HG03025 (cell line): ENCODE data around the gene NDUFS8.

Source experiments
- ATAC-seq: cut with Tn5 transposase; IDR thresholded peaks from one replicate; pipeline ENCODE4 v1.9.1; 2021; ENCODE audit warnings: mild to moderate bottlenecking, moderate library complexity; ENCODE audit not compliant: unreplicated experiment, low FRiP score

Gene NDUFS8

GRCh38 chr11:68035266-68035876 is 4.9 kb downstream of the NDUFS8 start:
- ATAC-seq, result no peak

DNA sequence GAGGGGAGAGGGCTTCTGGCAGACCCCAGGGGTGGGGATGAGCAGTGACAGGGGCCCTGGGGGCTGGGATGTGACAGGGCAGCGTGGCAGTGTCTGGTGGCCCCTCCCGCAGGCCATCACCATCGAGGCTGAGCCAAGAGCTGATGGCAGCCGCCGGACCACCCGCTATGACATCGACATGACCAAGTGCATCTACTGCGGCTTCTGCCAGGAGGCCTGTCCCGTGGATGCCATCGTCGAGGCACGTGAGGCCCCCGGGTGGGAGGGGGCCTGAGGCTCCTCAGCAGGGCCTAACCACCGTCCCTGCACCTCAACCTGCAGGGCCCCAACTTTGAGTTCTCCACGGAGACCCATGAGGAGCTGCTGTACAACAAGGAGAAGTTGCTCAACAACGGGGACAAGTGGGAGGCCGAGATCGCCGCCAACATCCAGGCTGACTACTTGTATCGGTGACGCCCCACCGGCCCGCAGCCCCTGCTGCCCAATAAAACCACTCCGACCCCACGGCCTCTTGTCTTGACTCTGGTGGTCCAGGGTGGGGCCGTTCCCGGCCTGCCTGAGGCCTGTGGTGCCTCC is 5.7 kb downstream of the NDUFS8 start:
- no peak for ATAC-seq

- no peak for ATAC-seq
Measured at GRCh38 chr11:68036717-68037239, 6.3 kb downstream of the NDUFS8 start.

GRCh38 chr11:68037411-68038225 is 7.1 kb downstream of the NDUFS8 start:
- ATAC-seq, result no peak

DNA sequence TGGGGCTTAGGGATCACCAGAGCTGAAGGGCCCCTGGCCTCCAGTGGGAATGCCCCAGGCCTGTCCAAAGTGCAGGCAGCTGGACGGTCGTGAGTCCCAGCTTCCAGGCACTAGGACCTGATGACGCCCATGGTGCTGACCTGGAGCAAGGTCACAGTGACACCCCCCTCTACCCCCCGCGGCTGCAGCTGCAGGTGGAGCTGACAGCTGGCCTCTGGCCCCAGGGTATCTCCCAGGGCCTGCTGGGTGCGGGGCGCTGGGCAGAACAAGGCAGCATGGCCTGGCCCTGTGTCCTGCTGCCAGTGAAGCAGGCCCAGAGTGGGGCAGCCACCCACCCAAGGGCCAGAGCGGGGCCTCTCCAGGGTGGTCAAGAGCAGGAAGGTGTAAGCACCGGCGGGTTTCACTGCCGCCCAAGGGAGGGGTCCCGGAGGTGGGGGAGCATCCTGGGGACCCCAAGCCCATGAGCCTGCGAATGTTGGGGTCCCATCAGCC is 7.8 kb downstream of the NDUFS8 start:
- no peak for ATAC-seq

- ATAC-seq, result no peak
Measured at GRCh38 chr11:68038718-68039525, 8.4 kb downstream of the NDUFS8 start, which contains the start of gene TCIRG1. Gene TCIRG1 (plus strand): TSS chr11:68039025. CDS start chr11:68041272, 2,247 bp downstream.

DNA sequence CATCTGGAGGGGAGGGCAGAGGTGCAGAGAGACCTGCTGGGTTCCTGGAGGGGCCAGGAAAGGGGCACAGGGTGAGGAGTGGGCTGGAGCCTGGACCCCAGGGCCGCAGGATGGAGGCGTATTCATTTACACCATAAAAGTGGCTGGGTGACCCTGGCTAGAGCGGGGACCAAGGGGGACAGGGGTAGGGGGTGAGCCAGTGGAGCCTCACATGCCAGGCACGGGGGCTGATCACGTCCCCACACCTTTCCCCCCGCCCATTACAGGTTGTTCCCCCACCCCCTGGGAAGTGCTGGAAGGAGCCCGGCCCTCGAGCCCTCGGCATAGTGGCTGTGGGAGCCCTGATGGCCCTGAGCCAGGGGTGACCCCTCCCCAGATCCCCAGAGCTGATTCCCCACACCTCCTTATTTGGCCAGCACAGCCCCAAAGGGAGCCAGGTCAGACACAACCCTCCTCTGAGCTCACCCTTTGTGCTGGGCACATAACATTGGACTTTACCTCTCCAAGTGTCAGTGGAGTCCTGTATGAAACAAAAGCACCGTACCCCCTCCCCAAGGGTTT is 9.1 kb downstream of the NDUFS8 start:
- ATAC-seq, result no peak

GRCh38 chr11:68040101-68040956 is 9.8 kb downstream of the NDUFS8 start:
- no peak for ATAC-seq

DNA sequence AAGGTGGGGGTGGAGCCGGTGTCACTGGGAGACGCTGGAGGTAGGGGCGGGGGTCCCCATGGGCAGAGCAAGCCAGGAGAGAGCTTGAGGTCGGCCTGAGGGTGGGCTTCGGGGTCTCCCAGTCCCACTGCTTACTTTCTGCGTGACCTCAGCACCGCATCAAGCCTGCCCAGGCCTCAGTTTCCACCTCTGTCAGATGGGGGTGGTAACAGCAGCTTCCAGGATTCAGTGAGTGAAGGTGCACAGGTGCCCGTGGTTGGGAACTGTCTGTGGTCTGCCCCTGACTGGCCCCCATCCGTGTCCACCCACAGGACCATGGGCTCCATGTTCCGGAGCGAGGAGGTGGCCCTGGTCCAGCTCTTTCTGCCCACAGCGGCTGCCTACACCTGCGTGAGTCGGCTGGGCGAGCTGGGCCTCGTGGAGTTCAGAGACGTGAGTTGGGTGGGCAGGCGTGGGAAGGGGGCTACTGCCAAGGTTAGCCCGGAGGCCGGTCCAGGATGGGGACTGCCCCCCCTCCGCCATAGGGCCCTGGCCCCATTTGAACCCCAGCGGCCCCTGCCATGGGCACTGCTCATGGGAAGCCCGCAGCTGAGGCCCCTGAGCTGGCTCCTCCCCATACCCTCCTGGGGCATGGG is 10.6 kb downstream of the NDUFS8 start:
- no peak for ATAC-seq

DNA sequence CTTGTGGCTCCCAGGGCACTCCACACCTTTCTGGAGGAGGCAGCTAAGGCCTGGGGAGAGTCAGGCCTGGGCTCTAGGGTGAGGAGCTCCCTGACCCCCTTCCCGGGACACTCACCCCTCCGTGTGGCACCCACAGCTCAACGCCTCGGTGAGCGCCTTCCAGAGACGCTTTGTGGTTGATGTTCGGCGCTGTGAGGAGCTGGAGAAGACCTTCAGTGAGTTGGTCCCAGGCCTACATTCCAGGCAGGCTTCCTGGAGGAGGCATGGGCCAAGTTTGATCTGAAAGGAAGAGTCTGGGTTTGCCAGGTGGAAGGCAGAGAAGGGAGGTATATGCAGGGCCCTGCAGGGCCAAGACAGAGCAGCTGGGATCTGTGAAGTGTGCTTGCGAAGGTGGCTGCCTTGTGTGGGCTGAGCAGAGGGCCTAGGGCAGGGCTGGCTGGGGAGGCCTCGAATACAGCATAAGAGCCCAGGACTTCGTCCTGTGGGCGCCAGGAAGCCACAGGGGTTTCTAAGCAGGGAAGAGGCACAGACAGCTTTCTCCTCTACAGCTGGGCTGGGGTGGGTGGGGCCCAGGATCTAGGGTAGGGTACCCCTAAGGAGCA is 11.2 kb downstream of the NDUFS8 start:
- ATAC-seq, result no peak

DNA sequence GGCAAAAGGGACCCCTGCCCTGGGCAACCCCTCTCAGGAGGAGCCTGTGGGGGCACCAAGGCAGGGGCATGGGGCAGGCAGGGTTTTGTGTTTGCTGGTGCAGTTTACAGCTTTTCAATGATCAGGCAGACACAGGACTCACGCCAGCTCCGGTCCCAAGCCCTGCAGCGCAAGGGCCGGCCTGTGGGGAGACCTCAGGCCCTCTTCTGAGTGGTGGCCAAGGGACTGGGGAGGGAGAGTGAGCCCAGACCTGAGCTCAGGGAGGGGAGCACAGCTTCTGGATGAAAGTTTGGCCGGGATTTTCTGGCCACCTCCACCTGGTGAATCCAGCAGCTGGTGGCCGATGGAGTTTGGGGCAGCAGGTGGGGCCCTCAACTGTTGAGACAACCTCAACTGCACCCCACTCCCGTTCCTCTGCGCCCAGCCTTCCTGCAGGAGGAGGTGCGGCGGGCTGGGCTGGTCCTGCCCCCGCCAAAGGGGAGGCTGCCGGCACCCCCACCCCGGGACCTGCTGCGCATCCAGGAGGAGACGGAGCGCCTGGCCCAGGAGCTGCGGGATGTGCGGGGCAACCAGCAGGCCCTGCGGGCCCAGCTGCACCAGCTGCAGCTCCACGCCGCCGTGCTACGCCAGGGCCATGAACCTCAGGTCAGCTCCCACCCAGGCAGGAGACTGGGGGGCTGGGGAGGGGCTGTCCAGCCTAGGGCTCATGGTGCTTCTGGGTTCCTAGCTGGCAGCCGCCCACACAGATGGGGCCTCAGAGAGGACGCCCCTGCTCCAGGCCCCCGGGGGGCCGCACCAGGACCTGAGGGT is 11.9 kb downstream of the NDUFS8 start:
- no peak for ATAC-seq

DNA sequence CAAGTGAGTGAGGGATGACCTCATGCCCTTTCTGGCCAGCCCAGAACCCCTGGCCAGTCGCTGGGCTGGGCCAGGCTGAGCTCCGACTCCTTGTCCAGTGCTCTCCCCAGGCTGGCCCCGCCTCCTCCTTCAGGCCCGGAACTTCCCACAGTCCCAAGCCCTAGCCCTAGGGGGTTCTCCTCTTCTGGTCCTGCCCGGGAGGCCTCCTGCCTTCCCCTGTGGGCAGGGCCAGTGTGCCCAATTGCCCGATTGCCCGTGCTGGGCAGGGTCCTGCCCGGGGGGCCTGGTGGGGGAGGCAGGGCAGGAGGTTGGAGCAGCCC is 12.5 kb downstream of the NDUFS8 start:
- ATAC-seq, result no peak

GRCh38 chr11:68043349-68044144 is 13.1 kb downstream of the NDUFS8 start:
- ATAC-seq, result no peak

DNA sequence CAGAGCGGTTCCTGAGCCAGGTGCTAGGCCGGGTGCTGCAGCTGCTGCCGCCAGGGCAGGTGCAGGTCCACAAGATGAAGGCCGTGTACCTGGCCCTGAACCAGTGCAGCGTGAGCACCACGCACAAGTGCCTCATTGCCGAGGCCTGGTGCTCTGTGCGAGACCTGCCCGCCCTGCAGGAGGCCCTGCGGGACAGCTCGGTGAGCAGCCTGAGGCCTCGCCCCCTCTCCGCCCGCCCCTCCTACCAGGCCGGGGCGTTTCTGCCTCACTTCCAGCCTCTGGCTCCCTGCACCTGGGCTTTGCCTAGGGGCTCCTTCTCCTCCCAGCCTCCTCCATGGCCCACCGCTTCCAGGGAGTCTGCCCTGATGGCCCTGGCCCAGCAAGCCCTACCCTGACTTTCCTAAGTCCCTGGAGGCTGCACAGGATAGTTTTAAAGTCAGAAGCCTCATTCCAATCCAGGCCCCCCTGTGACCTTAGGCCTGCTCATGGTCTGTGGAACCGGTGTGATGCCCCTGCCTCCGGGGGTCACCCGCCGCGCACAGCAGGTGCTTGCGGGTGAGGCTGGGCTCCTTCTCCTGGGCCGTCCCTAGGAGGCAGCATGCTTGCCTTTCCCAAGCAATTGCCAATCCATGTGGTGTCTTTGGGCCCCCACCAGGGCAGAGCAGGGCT is 13.8 kb downstream of the NDUFS8 start:
- ATAC-seq, result no peak

DNA sequence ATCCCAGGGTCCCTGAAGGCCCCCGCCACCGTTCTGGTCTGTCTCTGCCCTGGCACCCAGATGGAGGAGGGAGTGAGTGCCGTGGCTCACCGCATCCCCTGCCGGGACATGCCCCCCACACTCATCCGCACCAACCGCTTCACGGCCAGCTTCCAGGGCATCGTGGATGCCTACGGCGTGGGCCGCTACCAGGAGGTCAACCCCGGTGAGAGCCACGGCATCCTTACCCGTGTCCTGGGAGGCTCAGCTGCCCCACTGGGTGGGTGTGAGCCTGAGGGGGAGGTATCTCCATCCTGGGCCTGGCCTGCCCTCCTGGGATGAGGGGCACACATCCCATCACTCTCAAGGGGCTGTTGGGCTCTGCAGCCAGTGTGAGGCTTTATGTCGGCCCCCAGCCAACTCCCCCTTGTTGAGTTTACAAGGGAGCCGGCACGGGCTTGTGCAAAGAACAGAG is 14.4 kb downstream of the NDUFS8 start:
- ATAC-seq, result no peak
